GM21423 (cell line): Measurements from ENCODE around the gene GPR146.
"Not testable (repeated sequence)": the region's sequence is repeated elsewhere in the genome, so short reads cannot be mapped to it uniquely, and the experiment has no call there.

ENCODE experiments used
- ATAC-seq: cut with Tn5 transposase; IDR thresholded peaks from one replicate; pipeline ENCODE4 v1.9.1; 2021; ENCODE audit warnings: mild to moderate bottlenecking, moderate library complexity; ENCODE audit not compliant: unreplicated experiment

GPR146 gene

DNA sequence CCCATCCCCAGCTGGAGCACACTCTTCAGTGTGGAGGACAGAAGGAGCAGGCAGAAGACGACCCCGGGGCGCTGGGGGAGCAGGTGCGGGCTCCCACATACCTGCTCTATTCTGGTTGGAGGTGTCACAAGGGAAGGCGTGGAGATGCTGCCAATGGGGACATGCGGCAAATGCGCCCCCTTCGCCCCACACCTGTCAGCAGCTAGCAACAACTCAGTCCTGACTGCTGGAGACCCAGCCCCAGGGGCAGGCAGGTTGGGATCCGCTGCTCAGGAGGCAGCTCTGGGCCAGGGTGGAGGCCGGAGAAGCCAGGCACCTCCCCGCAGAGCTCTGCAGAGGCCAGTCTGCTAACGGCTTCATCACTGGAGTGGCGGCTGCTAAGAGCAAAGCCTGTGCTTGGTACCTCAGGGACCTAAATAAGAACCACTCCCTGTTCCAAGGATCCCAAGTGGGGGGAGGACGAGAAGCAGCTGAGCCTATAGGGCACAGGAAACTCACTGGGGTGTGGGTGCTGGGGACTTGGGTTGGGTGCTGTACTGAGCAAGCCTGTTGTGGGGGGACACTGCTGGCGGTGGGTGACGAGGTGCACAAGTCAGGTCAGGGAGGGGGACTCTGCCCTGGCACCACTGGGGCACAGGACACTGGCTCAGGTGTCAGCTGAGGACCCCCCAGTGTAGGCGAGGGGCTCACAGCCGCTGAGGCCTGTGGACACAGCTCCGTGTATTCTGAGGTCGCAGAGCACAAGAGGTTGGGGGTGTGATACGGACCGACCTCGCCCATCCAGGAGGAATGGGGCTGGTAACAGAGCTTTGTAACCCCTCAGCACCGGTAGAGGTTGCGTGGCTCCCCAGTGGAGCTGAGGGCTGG is 19.2 kb upstream of the GPR146 start:
- no peak for ATAC-seq

DNA sequence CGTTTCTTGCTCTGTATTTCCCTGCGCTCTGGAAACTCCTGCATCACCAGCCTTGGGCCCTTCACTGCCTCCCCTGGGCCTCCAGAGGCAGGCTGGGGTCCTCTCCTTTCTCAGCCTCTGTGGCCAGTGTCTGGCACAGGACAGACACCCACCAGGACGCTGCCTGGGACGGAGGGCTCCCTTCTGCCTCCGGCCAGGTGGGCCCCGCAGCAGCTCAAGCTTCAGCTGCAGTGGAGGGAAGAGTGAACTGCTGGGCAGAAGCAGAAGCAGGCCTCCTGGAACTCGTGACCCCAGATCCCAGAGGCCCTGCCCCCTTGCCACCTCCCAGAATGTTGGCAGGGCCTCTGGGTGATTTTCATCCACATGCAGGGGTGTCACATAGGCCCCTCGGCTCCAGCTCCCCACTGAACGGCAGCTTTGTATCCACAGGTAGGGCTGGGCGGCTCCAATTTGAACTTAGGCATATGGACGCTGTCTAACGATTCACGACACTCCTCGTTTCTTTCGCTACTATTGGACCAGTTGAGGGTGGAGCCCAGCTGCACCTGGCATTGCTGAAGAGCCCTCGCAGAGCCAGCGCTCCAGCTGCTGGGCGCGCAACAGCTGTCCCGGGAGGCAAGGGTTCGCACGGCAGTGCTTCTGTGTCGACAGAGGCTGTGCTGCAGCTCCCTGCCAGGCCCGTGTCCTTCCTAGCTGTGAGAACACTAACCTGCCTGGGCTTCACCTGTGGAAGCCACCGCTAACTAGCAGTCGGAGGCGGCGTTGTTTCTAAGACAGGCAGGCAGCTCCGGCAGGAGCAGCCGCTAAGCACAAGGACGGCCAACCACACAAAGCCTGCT is 18.4 kb upstream of the GPR146 start:
- ATAC-seq: no peak

DNA sequence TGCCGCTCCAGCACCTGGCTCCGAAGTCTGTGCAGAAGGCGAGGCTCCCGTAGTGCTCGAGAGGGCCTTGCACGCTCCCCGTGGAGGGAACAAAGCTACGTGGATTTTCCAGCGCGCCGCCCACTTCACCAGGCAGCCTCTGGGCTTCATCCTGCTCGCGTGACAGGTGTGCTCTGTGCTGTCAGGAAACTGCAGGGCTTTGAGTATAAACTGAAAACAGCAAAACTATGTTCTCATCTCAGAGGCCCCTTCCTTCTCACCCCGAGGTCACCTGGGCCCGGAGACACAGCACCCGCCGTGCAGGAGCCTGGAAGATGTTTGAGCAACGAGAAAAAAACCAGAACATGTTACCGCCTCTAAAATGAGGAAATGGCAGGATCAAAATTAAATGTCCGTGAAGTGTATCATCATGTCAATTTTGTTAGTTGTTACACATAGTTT is 17.6 kb upstream of the GPR146 start:
- ATAC-seq: no peak

DNA sequence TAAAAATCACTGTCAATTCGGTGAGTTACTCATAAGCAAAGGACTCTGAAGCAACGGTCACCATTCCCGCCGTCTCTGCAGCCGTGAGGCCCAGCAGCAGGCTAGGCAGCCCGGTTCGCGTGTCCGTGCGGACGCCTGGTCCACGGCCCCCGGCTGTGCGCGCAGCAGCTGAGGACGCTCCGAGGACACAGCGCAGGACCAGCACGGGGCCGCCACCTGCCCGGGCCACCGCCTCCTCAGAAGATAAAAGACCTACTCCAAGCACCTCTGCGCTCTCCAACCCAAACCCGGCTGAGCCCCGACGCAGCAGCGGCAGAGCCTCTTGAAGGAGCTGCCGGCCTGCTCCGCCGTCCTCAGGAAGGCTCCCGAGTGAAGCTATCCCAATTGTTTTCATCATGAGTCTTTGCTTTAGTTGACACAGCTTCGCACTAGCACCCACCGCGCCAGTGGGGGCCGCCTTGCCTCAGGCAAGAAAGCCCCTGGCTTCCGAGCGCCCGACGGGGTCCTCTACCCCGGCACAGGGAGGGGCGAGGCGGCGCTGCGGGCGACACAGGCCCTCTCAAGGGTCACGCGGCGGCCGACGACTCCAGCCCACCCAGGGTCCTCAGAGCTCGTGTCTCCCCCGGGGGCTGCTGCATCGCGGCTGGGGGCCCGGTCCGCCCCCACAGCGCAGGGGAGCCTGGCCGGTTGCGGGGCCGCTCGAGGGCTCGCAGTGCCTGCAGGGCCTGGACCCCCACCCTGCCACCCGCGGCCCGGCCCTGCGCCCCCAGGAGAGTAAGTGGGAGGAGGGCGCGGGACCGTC is 16.9 kb upstream of the GPR146 start:
- ATAC-seq: peak; percentile 2

DNA sequence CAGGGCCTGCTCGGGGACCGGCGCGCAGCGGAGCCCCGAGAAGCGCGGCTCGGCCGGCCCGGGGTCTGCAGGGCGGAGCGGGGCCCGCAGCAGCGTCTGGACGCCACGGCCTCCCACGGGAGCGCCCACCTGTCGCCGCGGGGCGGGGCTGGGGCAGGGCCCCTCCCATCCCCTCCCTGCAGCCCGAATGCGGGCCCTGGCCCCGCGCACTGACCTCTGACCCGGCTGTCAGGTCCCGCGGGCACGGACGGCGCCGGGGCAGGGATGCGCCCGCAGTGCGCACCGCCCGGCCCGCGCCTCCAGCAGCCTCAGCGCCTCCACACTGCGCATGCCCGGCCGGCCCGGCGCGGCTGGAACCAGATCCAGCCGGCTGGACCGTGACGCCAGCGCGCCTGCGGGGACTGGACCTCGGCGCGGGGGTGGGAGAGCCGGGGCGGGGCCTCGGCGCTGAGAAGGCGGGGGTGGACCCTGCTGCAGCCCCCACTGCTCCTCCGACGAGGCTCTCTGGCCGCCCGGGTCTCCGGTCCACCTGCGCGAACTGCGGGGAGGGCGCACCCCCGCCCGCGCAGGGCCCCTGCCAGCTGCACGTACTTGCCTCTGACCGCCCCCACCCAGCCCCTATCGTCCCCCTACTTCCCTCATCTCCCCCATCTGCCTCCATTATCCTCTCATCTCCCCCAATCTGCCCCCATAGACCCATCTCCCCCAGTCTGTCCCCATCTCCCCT is 16.1 kb upstream of the GPR146 start:
- ATAC-seq: peak; percentile 42

DNA sequence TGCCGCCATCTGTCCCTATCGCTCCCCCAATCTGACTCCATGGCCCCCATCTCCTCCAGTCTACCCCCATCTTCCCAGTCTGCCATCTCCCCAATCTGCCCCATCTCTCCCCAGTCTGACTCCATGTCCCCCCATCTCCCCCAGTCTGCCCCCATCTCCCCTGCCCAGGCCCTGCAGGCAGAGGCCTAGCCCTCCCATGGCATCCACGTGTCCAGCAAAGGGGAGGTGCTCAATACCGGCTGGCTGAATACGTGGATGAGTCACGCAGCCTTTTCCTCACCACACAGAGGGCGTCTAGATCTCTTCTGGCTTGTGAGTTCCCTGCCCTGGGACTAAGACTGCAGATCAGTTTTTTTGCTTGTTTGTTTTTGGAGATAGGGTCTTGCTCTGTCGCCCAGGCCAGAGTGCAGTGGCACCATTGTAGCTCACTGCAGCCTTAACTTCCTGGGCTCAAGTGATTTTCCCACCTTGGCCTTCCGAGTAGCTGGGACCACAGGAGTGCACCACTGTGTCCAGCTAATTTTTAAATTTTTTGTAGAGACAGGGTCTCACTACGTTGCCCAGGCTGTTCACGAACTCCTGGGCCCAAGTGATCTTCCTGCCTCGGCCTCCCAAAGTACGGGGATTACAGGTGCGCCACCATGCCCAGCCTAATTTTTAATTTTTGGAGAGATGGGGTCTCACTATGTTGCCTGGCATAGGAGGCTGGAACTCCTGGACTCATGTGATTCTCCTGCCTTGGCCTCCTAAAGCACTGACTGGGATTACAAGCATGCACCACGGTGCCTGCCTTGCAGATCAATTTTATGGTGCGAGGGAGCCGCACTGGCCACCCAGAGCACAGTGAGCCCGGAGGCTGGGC is 15.3 kb upstream of the GPR146 start:
- ATAC-seq: peak; percentile 19

DNA sequence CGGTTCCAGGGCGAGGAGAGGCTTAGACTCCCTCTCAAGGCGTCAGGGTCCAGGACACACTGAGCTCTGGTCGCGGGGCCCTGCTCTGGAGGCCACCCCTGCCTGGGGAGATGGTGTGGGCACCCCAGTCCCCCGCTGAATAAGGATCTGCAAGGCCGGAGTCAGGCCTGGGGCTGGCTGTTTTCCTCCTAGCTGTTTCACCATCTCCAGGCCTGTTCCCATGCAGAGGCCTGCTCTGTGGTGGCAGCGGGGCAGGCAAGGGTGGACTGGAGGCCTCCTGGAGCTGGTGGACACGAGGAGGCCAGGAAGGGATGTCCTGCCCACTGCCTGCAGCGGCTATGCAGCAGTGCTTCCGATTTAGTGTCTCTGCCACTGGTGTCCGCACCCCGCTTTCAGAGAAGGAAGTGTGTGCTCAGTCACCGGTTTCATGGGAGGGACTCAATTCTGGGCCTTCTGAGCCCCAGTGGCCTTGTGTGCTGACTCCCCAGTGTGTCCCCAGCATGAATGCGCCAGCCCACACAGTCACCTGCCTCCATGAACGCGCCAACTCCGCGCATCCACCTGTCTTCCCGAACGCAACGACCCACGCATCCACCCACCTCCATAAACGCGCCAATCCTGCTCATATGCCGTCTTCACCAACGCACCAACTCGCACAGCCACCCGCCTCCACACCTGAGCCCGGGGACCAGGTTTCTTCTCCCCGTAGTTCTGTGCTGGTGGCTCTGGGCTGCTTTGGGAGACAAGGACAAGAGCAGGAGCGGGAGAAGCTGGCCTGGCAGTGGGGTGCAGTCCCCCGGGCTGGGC is 14.5 kb upstream of the GPR146 start:
- ATAC-seq: no peak

DNA sequence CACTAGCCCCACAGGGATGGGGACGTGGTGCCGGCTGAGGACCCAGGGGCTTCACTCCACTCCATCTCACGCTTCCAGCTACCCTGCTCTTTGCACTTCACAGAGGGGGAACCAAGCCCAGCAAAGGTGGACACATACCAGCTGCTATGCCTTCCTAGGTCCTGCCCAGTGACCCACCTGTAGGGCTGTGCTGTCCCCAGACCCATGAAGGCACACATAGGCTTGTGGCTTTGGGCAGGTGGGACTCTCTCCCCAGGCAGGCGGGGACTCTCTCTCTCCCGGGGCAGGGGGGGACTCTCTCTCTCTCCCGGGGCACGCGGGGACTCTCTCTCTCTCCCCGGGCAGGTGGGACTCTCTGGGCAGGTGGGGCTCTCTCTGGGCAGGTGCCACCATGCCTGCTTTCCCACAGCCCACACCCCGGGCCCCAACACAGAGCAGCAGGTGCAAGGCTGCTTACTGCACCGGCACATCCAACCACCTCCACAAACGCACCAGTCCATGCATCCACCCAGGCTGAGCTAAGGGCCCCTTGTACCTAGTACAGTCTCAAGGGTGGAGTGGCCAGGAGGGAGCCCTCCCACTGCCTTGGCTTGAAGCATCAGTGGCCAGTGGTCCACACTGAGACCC is 13.8 kb upstream of the GPR146 start:
- ATAC-seq: no peak

DNA sequence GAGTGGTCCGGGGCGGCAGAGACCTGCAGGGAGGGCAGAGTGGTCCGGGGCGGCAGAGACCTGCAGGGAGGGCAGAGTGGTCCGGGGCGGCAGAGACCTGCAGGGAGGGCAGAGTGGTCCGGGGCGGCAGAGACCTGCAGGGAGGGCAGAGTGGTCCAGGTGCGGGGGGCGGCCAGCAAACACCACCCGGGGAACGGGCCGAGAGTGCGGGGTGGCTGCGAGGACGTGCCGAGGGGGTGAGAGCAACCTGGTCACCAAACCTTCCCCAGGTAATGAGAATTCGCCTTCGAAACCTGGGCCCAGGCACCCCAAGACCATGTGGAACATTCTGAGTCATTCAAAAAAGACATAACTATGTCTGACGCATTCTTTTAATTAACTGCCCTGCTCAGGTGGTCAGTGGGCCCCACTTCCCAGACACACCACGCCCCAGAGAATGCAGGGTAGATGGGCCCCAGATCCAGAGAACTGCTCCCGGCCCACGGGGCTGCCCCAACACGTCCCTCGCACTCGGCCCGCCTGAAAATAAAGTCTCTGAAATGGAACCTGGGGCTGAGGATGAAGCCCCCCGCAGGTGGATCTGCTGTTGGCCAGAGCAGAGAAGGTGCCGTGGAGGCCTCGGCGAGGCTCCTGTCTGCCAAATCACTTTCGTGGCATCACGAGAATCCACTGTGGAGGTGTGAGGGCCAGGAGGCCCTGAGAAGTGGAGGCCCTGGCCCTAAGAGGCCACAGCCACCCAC is 12.5 kb upstream of the GPR146 start:
- ATAC-seq: no peak

DNA sequence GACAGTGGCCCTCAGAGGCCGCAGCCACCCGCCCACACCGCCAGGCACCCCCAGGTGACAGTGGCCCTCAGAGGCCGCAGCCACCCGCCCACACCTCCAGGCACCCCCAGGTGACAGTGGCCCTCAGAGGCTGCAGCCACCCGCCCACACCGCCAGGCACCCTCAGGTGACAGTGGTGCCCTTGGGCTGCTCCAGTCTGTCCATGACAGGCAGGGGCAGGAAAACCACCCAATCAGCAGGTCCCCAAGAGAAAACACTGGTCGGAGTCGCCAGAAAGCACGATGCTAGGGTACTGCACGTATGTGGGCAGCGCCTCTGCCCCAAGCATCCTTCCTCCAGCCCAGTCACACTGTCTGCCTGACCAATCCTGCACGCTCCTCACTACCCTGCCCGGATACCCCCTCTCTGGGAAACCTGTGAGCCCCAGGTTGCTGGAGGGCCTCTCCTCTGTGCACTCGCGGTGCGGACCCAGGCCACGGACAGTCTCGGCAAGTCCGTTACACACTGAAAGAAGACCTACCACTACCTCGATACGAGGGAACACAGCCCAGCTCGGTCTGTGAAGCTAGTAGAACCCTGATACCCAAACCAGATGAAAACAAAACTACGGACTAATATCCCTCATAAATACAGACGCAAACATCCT is 11.7 kb upstream of the GPR146 start:
- ATAC-seq: no peak

DNA sequence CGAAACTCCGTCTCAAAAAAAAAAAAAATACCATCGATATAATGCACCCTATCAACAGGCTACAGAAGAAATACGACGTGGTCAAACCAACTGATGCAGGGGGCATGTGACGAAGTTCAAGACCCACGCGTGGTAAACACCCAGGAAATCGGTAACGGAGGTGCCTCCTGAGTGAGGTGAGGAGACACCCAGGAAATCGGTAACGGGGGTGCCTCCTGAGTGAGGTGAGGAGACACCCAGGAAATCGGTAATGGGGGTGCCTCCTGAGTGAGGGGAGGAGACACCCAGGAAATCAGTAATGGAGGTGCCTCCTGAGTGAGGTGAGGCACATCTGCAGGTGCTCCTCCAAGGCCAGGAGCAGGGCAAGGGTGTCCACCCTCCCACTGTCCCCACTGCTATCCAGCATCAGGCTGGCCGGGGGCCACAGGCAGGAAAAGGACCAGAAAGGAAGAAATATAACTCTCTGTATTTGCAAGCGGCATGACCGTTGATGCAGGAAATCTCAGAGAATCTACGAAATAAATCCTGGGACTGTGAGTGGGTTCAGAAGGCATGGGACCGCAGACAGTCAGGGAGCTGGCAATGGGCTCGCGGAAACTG is 10.7 kb upstream of the GPR146 start:
- no peak for ATAC-seq

DNA sequence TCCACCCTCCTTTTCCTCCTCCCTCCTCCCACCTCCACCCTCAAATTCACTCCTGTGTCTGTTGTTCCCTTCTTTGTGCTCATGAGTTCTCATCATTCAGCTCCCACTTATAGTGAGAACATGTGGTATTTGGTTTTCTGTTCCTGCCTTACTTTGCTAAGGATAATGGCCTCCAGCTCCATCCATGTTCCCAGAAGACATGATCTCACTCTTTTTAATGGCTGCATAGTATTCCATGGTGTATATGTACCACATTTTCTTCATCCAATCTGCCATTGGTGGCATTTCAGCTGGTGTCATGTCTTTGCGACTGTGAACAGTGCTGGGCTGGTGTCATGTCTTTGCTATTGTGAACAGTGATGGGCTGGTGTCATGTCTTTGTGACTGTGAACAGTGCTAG is 9.6 kb upstream of the GPR146 start:
- not testable (repeated sequence) for ATAC-seq

DNA sequence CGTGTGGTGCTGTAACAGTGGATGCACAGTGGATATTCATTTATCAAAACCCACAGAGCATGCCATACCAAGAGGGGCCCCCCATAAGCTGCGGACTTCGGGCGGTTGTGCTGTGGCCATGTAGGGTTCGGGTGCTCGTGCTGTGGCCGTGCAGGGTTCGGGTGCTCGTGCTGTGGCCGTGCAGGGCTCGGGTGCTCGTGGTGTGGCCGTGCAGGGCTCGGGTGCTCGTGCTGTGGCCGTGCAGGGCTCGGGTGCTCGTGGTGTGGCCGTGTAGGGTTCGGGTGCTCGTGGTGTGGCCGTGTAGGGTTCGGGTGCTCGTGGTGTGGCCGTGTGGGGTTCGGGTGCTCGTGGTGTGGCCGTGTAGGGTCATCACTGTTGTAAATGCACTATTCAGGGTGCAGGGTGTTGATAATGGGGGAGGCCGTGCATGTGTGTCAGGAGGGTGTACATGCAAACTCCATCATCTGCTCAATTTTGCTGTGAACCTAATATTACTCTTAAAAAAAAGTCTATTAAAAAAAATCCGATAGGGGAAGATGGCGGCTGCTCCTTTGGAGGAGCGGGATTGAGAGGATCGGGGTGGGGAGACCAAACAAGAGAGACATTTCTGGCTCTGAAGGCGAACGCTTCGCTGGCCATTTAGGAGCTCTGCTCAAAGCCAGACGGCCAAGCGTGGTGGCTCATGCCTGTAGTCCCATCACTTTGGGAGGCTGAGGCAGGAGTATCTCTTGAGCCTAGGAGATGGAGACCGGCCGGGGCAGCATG is 8.0 kb upstream of the GPR146 start:
- not testable (repeated sequence) for ATAC-seq

DNA sequence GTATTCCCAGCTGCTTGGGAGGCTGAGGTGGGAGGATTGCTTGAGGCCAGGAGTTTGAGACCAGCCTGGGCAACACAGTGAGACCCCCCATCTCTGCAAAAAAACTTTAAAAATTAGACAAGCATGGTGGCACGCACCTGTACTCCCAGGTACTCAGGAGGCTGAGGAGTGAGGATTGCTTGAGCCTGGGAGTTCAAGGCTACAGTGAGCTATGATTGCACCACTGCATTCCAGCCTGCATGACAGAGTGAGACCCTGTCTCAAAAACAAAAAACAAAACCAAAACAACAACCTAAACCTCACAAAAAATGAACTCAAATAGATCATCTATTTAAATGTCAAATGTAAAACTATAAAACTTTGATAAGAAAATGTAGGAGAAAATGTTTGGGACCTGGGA is 4.1 kb upstream of the GPR146 start:
- not testable (repeated sequence) for ATAC-seq

DNA sequence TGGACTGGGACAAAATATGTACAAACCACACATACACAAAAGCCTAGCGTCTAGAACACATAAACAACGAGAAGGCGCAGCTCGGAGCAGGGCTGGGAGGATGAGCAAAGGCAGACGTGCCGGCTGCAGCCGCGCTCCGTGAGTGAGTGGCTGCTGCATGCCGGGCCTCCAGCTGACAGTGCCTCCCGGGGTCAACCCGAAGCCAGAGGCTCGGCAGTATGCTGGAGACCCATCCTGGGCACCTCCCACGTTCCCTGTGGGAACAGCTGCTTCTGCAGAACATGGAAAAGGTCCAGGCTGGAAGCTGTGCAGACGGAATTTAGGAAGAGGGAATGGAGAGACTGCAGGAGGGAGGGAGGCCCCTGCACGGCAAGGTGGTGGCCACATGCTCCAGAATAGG is 3.6 kb upstream of the GPR146 start:
- ATAC-seq: no peak
